IMR-90 (cell line): ENCODE data around the gene PTK7. TPM values are rescaled to one million over a fixed set of nuclear protein-coding genes. Genes with fewer than 3 reads are reported as not detected.

Source experiments
- ATAC-seq: fragments of 200-7000 bp; cut with Tn5 transposase; 2 replicates; pipeline ENCODE4 v1.9.1; 2020; ENCODE audit warnings: low read depth, mild to moderate bottlenecking, moderate library complexity
- BruUV-seq: library from RNA; stranded (reverse); fragments of 400-500 nt; replicated peaks from 2 replicates; lab custom pipeline; 2021; lab: Mats Ljungman, UMichigan
- CTCF ChIA-PET: fragments of 300-600 bp; formaldehyde crosslinking; extraction: SDS; loops from one replicate; lab custom pipeline; 2021; ENCODE audit warnings: antibody characterized with exemption; lab: Yijun Ruan, JAX
- POLR2A ChIA-PET: fragments of 300-600 bp; sonication (Branson Sonifier 250); formaldehyde crosslinking; loops from one replicate; lab custom pipeline; 2022; ENCODE audit warnings: antibody characterized with exemption; ENCODE audit not compliant: unreplicated experiment; lab: Charles Lee
- DNase-seq: peaks from one replicate; pipeline ENCODE4 v3.0.0; 2013
- H2AFZ ChIP-seq: replicated peaks from 2 replicates; pipeline ENCODE3; 2013; ENCODE audit warnings: low read length, mild to moderate bottlenecking; ENCODE audit not compliant: poor library complexity
- H2AK5ac ChIP-seq: 2 replicates; pipeline ENCODE4 v1.6.1; 2013; ENCODE audit warnings: low read depth, low read length, inconsistent platforms
- H2AK9ac ChIP-seq: replicated peaks from 2 replicates; pipeline ENCODE3; 2013; ENCODE audit warnings: mild to moderate bottlenecking, low read depth, low read length, moderate library complexity; ENCODE audit not compliant: poor library complexity
- H2BK120ac ChIP-seq: 2 replicates; pipeline ENCODE4 v1.6.1; 2013; ENCODE audit warnings: low read depth, low read length, inconsistent platforms
- H2BK15ac ChIP-seq: 3 replicates; pipeline ENCODE4 v1.6.1; 2013; ENCODE audit warnings: low read depth, low read length, inconsistent platforms
- H2BK20ac ChIP-seq: 2 replicates; pipeline ENCODE4 v1.6.1; 2013; ENCODE audit warnings: low read depth, mild to moderate bottlenecking, inconsistent platforms, low read length, moderate library complexity
- H2BK5ac ChIP-seq: 2 replicates; pipeline ENCODE4 v1.6.1; 2013; ENCODE audit warnings: mild to moderate bottlenecking, low read depth, low read length, inconsistent platforms; ENCODE audit not compliant: poor library complexity, severe bottlenecking
- H3K14ac ChIP-seq: replicated peaks from 2 replicates; pipeline ENCODE4 v1.6.1; 2013; ENCODE audit warnings: low read depth, low read length, inconsistent platforms
- H3K18ac ChIP-seq: 2 replicates; pipeline ENCODE4 v1.6.1; 2013; ENCODE audit warnings: low read depth, low read length, control low read depth
- H3K23ac ChIP-seq: 2 replicates; pipeline ENCODE4 v1.6.1; 2013; ENCODE audit warnings: low read depth, low read length, inconsistent platforms
- H3K27ac ChIP-seq: 2 replicates; pipeline ENCODE4 v1.5.1; 2013; ENCODE audit warnings: mild to moderate bottlenecking, control low read depth, low read length; ENCODE audit not compliant: insufficient read depth
- H3K27me3 ChIP-seq: 2 replicates; pipeline ENCODE4 v1.6.1; 2013; ENCODE audit warnings: low read length; ENCODE audit not compliant: control insufficient read depth, insufficient read depth
- H3K36me3 ChIP-seq: 2 replicates; pipeline ENCODE4 v1.6.1; 2013; ENCODE audit warnings: low read length, mixed read lengths; ENCODE audit not compliant: control insufficient read depth, insufficient read depth
- H3K4ac ChIP-seq: 2 replicates; pipeline ENCODE4 v1.6.1; 2013; ENCODE audit warnings: low read depth, low read length, inconsistent platforms
- H3K4me1 ChIP-seq: 2 replicates; pipeline ENCODE4 v1.6.1; 2013; ENCODE audit warnings: low read length, mixed read lengths; ENCODE audit not compliant: control insufficient read depth, insufficient read depth
- H3K4me2 ChIP-seq: 2 replicates; pipeline ENCODE4 v1.6.1; 2013; ENCODE audit warnings: low read depth, mild to moderate bottlenecking, control low read depth, low read length, moderate library complexity
- H3K4me3 ChIP-seq: 2 replicates; pipeline ENCODE4 v1.5.1; 2013; ENCODE audit warnings: low read depth, mild to moderate bottlenecking, control low read depth, low read length, moderate library complexity; ENCODE audit not compliant: insufficient read depth
- H3K56ac ChIP-seq: 2 replicates; pipeline ENCODE4 v1.6.1; 2013; ENCODE audit warnings: low read length, inconsistent platforms; ENCODE audit not compliant: insufficient read depth; ENCODE audit errors: extremely low read depth
- H3K79me1 ChIP-seq, 2 experiments: 2 replicates each; pipeline ENCODE4 v1.6.1; 2013; ENCODE audit warnings: low read length in 2 of 2, inconsistent platforms in 1 of 2, low read depth in 1 of 2
- H3K9ac ChIP-seq: 2 replicates; pipeline ENCODE4 v1.6.1; 2013; ENCODE audit warnings: low read depth, low read length, control low read depth
- H3K9me1 ChIP-seq: 2 replicates; pipeline ENCODE4 v1.6.1; 2013; ENCODE audit warnings: low read length, inconsistent platforms; ENCODE audit not compliant: insufficient read depth
- H3K9me3 ChIP-seq: 2 replicates; pipeline ENCODE4 v1.6.1; 2013; ENCODE audit warnings: low read length; ENCODE audit not compliant: control insufficient read depth, insufficient read depth
- H4K20me1 ChIP-seq: 2 replicates; pipeline ENCODE4 v1.6.1; 2013; ENCODE audit warnings: low read length, inconsistent platforms; ENCODE audit not compliant: insufficient read depth
- H4K5ac ChIP-seq: 2 replicates; pipeline ENCODE4 v1.6.1; 2013; ENCODE audit warnings: mild to moderate bottlenecking, low read depth, low read length, control low read depth
- H4K8ac ChIP-seq, 2 experiments: 2 replicates each; pipeline ENCODE4 v1.6.1; 2013; ENCODE audit warnings: low read depth in 2 of 2, low read length in 2 of 2, control low read depth in 1 of 2, inconsistent platforms in 1 of 2
- H4K91ac ChIP-seq: 2 replicates; pipeline ENCODE4 v1.6.1; 2013; ENCODE audit warnings: low read depth, low read length, inconsistent platforms; ENCODE audit not compliant: insufficient read depth
- MAFK ChIP-seq: IDR thresholded peaks from 2 replicates; pipeline ENCODE4 v1.6.1; 2012; ENCODE audit warnings: low read depth, low read length, improper control_type of control experiment
- RAD21 ChIP-seq: IDR thresholded peaks from 2 replicates; pipeline ENCODE4 v1.6.1; 2012; ENCODE audit warnings: low read length, improper control_type of control experiment
- RFX5 ChIP-seq: IDR thresholded peaks from 2 replicates; pipeline ENCODE4 v1.8.0; 2012; ENCODE audit warnings: low read depth, mild to moderate bottlenecking, low read length, moderate library complexity
- SMC3 ChIP-seq: fragments of 150-350 bp; IDR thresholded peaks from 2 replicates; pipeline ENCODE4 v1.6.1; 2016; ENCODE audit warnings: low read depth, mild to moderate bottlenecking, antibody characterized with exemption, low read length, moderate library complexity
- WGBS, 2 experiments: methylation state at CpG; one replicate each; pipeline versions ENCODE4 v1.1.5 to v1.1.7; 2013; ENCODE audit warnings: missing lambda C conversion rate in 2 of 2; ENCODE audit not compliant: insufficient read length in 1 of 2; ENCODE audit errors: extremely low coverage in 2 of 2; 5-methylcytosine and 5-hydroxymethylcytosine counted together
- dilution Hi-C: fragments of 300-500 bp; cut with HindIII; formaldehyde crosslinking; loops from one replicate; pipeline ENCODE4 v1.14.3; 2018; ENCODE audit warnings: low sequenced_read_pairs; ENCODE audit not compliant: unreplicated experiment
- in situ Hi-C: fragments of 300-500 bp; cut with MboI; formaldehyde crosslinking; loops from 3 replicates; pipeline ENCODE4 v1.14.3; 2019; ENCODE audit warnings: low sequenced_read_pairs, inconsistent platforms, mixed read lengths
- intact Hi-C: fragments of 100-400 bp; cut with micrococcal nuclease; formaldehyde crosslinking; loops from 2 replicates; pipeline ENCODE4 v1.10.0; 2022
- polyA plus RNA-seq, 3 experiments: library from polyadenylated mRNA; depleted of rRNA; stranded (reverse); fragments of >200 nt; gene quantifications; 2 replicates each; pipeline ENCODE4 v1.2.3, GENCODE V29; 2012; ENCODE audit warnings: low replicate concordance in 1 of 3
- total RNA-seq: library from RNA; depleted of rRNA; stranded (reverse); fragments of >200 nt; gene quantifications from 2 replicates; pipeline ENCODE4 v1.2.3, GENCODE V29; 2012

PTK7 gene
- total and polyA plus RNA-seq, 2 of the 4 experiments (the other 2 are of a cell fraction) = 47.1 to 142 TPM

DNA sequence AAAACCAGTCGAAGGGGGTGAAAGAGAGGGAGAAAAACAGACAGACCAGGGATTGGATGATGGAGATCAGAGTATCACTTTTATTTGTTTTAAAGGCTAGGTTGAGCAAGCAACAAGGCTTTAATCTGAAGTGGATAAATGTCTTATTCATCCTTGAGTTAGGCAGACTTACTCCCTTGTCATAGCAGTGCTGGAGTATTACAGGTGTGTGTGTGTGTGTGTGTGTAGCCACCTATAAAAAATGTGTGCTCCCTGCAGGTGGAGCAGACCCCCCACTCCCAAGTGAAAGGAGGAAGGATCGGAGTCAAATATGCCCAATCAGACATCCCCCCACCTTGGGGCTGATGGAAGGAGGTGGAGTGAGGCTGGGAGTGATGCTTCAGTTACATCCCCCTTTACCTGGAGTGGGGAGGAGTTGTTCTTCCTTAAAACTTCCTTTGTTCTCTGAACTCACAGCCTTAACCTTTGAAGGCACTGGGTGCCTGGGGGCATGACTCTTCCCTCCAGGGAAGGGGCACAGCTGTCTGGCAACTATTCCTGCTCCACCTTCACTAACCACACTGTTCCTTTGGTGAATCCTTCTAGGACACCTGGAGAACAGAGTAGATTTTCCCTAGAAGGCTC, 27.3 kb downstream of the PTK7 start:
- H4K91ac ChIP-seq = no peak overlapping the region
- no peak overlapping the region for H3K27ac ChIP-seq
- H3K36me3 ChIP-seq = peaks cover 4% of the 10 kb centered on the region
- intact Hi-C loops (no loop called here), in situ Hi-C loops (no loop called here), dilution Hi-C loops (no loop called here)
- no peak overlapping the region for H2BK15ac ChIP-seq
- TF ChIP-seq RFX5 (no peak), SMC3 (no peak), MAFK (no peak), RAD21 (no peak)
- H3K9ac ChIP-seq = no peak overlapping the region
- no peak overlapping the region for H2AK5ac ChIP-seq
- no peak overlapping the region for H4K5ac ChIP-seq
- peaks cover 7% of the 10 kb centered on the region for H3K9me1 ChIP-seq
- H2BK120ac ChIP-seq = no peak overlapping the region
- no peak overlapping the region for H4K8ac ChIP-seq
- H3K23ac ChIP-seq = no peak overlapping the region
- H3K27me3 ChIP-seq = no peaks in the 10 kb centered on the region
- H2BK20ac ChIP-seq = no peak overlapping the region
- H2BK5ac ChIP-seq = no peak overlapping the region
- H3K56ac ChIP-seq = no peak overlapping the region
- no peak overlapping the region for H3K4me3 ChIP-seq
- H3K14ac ChIP-seq = no peak overlapping the region
- H3K4me1 ChIP-seq = no peaks in the 10 kb centered on the region
- DNase-seq (no peak), ATAC-seq (no peak)
- no TSS peak for BruUV-seq
- no peak overlapping the region for H2AK9ac ChIP-seq
- no peak overlapping the region for H3K18ac ChIP-seq
- no peaks in the 10 kb centered on the region for H3K9me3 ChIP-seq
- H3K79me1 ChIP-seq = peaks cover 27 to 68% of the 10 kb centered on the region in 2 experiments
- peaks cover 29% of the 10 kb centered on the region for H4K20me1 ChIP-seq
- POLR2A ChIA-PET = no interaction called here
- CTCF ChIA-PET = no interaction called here
- no CpG with 5 or more reads among the region's 2 CpGs for WGBS, 2 experiments
- H3K4ac ChIP-seq = no peak overlapping the region
- no peak overlapping the region for H3K4me2 ChIP-seq
- H2AFZ ChIP-seq = no peak overlapping the region
